SIG-M5 (cell line): ENCODE measurements around the gene ADGRV1.
A peak's percentile ranks its signal among the peaks of the same experiment; 100 is the strongest.

Source experiments
- DNase-seq: peaks from one replicate; lab custom pipeline; 2025; lab: John Stamatoyannopoulos, UW

ADGRV1 gene

GRCh38 chr5:91136271-91136670 is 577.7 kb downstream of the ADGRV1 start:
- no peak for DNase-seq

- DNase-seq = no peak
Measured at GRCh38 chr5:91137647-91138046, 579.0 kb downstream of the ADGRV1 start.

- DNase-seq = no peak
Measured at GRCh38 chr5:91139572-91140200, 581.1 kb downstream of the ADGRV1 start.

DNA sequence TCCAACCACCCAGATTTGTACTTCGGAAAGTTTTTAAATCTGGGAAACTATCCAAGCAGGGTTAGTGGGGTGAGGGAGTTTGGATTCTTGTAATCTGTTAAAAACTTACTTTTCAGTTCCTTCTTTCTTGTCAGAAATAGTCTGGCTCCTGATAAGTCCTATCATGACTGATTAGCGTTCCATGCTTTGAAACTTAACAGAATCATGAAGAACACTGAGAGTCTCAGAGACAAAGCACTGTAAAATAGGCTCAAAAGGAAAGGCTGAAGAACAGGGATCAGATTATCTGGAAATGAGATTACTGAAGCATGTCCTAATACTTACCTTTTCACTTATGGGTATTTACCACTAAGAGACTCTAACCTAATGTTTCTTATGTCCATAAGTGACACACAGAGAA is 582.1 kb downstream of the ADGRV1 start:
- DNase-seq = no peak

DNA sequence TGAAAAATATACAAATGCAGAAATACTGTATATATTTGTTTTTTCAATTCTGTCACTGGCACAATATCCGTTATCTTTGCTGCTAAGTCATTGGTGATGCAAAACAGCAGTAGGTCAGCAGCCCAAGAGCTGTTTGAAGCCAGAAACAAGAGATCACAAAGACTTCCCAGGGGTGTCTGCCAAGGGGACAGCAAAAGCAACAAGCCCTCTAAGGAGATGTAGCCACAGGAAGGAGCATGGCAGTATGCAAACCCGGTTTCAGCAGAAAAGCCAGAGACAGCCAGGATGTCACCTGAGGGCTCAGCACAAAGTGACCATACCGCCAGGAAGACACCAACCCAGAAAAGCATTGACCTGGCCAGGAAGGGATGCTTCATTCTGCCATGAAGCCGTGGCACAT is 583.0 kb downstream of the ADGRV1 start:
- DNase-seq = no peak

DNA sequence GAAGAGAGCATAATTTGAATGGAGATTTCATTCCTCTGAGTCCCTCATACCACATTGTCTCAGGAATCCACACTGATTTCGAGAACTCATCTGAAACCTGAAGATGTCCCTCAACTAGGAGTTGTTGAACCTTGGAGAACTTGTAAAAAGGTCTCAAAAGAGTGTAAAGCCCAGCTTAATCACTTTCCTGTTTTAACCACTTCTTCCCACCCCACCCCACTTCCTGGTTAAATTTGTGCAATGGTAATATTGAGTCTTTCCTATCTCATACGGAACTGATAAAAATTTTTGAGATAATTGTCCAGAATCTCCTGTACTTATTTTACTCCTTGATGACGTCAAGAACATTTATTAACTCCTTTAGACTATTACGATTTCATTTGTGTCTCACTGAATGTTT is 583.8 kb downstream of the ADGRV1 start:
- no peak for DNase-seq

GRCh38 chr5:91142819-91143218 is 584.2 kb downstream of the ADGRV1 start:
- no peak for DNase-seq

DNA sequence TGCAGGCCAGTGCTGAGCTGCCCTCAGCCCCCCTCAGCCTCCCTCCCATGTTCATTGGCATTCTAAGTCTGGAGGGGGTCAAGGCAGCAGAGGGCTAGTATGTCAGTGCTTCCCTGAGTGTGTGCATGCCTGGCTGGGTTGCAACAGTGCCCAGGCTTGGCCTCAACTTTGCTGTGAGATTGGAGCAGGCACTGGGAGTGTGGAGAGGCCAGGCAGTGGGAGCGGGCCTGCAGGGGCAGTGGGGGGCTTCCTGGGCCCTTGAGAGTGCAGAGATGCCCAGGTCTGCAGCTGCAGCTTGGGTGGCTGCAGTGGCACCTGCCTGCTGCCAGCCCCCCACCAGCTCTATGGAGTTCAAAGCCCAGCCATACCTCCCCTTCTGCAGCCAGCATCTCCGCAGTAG is 585.2 kb downstream of the ADGRV1 start:
- DNase-seq = no peak

DNA sequence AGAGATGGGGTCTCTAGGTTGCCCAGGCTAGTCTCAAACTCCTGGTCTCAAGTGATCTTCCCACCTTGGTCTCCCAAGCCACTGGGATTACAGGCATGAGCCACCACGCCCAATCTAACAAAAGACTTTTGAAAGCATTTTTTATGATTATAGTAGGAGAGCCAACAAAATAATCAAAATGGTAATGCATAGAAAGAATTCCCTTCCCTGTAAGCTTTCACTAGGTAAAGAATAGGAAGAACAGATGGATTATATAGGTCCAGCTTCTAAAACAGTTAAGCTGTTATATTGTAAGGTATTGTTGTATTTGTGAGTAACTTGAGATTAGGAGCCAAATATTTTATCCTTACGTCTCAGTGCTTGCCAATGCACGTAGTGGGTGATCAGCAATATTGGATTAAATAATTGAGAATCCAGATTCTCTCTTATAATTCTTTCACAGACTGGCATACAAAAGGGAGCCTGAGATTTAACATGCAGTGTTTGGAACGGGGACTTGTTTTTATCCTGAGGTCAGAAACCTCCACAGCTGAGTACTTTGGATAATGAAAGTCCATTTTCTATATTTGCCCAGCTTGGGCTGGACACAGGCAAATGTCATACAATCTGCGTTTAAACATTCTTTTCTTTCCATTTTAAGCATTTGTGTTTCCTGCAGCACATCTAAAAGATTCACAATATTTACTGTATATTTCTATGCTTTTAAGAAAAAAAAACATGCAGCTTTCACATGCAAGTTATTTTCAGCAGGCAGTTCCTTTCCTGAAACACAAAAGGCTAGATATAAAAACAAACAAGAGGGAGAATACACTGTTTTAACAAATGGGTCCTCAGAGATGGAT is 586.1 kb downstream of the ADGRV1 start:
- DNase-seq = no peak

- no peak for DNase-seq
Measured at GRCh38 chr5:91145333-91145620, 586.7 kb downstream of the ADGRV1 start.

DNA sequence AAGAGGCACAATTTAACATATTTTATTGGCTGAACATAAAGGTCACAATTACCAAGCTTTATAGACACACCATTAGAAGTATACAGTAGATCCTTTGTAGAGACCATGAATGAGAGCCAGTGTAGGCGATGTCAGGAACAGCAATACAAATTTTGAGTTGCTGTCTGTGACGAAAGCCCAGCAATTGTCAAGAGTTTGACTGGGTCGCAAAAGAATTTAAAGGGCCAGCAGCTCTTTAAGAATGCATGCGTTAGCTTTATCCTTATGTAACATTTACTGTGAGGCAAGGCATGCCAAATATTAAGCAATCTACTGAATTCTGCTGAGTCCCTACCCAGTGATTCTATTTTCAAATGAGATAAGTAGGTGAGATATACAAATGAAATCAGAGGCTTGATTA is 587.6 kb downstream of the ADGRV1 start:
- DNase-seq = no peak

DNA sequence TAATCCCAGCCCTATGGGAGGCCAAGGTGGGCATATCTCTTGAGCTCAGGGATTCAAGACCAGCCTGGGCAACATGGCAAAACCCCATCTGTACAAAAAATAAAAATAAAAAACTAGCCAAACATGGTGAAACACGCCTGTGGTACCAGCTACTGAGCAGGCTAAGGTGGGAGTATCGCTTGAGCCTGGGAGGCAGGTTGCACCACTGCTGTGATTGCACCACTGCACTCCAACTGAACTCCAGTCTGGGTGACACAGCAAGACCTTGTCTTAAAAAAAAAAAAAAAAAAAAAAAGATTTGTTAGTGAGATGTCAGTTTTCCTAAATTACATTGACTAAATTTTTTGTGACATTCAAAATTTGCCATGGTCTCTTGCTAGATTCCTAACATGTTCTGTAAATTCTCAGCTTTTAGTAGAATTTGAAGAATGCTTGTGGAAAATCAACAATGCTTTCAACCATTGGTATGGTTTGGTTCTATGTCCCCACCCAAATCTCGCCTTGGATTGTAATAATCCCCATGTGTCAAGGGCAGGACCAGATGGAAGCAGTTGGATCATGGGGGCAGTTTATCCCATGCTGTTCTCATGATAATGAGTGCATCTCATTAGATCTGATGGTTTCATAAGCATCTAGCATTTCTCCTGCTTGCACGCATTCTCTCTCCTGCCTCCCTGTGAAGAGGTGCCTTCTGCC is 588.5 kb downstream of the ADGRV1 start:
- DNase-seq = no peak

- DNase-seq = no peak
Measured at GRCh38 chr5:91150234-91150633, 591.6 kb downstream of the ADGRV1 start.

- DNase-seq = no peak
Measured at GRCh38 chr5:91150636-91151035, 592.0 kb downstream of the ADGRV1 start.

DNA sequence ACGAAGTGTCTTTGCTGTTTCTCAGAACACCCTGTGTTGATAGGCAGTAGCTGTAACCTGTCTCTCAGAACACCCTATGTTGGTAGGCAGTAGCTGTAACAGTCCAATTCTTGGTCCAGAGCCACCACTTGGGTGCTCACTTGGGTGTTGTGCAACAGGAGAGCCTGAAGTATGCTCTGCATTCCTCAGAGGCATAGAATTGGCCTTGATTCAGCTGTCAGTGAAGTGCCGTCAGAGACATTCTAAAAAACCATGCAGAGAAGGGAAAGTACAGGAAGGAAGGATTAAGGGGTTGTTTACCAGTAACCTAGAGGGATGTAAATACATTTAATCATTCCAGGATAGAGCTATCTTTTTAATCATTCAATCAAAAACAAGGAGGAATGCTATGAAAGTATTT is 593.4 kb downstream of the ADGRV1 start:
- DNase-seq = no peak

GRCh38 chr5:91154338-91154737 is 595.7 kb downstream of the ADGRV1 start:
- no peak for DNase-seq

DNA sequence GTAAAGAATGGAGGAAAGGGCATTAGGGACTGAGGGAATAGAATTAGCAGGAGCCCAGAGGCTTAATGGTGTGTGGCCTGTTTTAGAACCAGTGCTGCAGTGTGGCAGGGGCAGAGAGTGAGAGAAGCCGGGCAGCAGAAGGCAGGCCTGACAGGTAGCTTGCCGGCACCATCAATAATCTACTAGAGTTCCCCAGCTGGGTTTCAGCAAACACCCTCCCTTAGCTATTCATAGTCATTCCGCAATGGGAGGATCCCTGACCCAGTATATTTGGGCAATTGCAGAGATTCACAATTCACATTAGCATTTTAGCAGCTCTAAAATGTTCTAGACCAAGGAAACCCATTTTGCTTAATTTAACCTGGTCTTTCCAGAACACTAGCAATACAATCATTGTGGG is 596.7 kb downstream of the ADGRV1 start:
- DNase-seq = no peak

- no peak for DNase-seq
Measured at GRCh38 chr5:91156242-91156641, 597.6 kb downstream of the ADGRV1 start.

GRCh38 chr5:91158011-91158410 is 599.4 kb downstream of the ADGRV1 start:
- no peak for DNase-seq

DNA sequence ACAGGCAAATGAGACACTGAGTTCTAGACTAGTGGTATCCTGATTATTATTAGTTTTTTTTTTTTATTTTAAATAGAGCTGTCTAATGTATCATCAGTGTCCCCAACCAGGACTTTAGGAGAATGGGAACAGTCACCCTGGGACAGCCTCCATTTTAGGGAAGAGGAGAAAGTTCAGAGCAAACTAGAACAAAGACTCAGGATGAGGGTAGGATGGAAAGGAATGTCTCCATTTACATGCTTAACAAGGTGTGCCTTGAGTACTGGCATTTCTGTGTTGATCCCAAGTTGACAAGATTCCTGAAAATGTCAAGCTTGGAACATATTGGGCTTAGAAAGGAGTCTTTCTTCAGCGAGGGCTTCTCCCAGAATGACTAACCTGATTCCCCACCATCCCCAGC is 601.0 kb downstream of the ADGRV1 start:
- no peak for DNase-seq

GRCh38 chr5:91160714-91161285 is 602.2 kb downstream of the ADGRV1 start:
- no peak for DNase-seq

GRCh38 chr5:91162534-91163381 is 604.2 kb downstream of the ADGRV1 start:
- DNase-seq = peak; percentile 84
